Activated CD8-positive, alpha-beta memory T cell treated with anti-CD3 and anti-CD28 coated beads for 4 hours (primary cell): Measurements from ENCODE around the gene LMX1A.
A peak's percentile ranks its signal among the peaks of the same experiment; 100 is the strongest.

Experiments
- DNase-seq, 2 donors: peaks; one replicate each; pipeline ENCODE4 v3.0.0-alpha.2; 2020; ENCODE audit warnings: low read depth in 2 of 2

The LMX1A gene

GRCh38 chr1:165367375-165367993 is 11.0 kb upstream of the LMX1A start:
- peak; percentile 50 to 53 for DNase-seq

GRCh38 chr1:165365341-165365740 is 8.8 kb upstream of the LMX1A start:
- DNase-seq = no peak

- DNase-seq = no peak
Observed at GRCh38 chr1:165364568-165365133, 8.1 kb upstream of the LMX1A start.

- no peak for DNase-seq
Observed at GRCh38 chr1:165356876-165357275, 361 bp upstream of the LMX1A start.

- no peak for DNase-seq
Observed at GRCh38 chr1:165355139-165355976, 1.2 kb downstream of the LMX1A start.

GRCh38 chr1:165354739-165355138 is 1.8 kb downstream of the LMX1A start:
- no peak for DNase-seq

GRCh38 chr1:165353731-165354671 is 2.5 kb downstream of the LMX1A start:
- no peak for DNase-seq

- DNase-seq = no peak
Observed at GRCh38 chr1:165352442-165353293, 3.8 kb downstream of the LMX1A start.

GRCh38 chr1:165351863-165352441 is 4.6 kb downstream of the LMX1A start:
- DNase-seq = no peak

GRCh38 chr1:165350840-165351239 is 5.7 kb downstream of the LMX1A start:
- no peak for DNase-seq

GRCh38 chr1:165345502-165345901 is 11.0 kb downstream of the LMX1A start:
- no peak for DNase-seq

GRCh38 chr1:165344736-165345135 is 11.8 kb downstream of the LMX1A start:
- no peak for DNase-seq

- DNase-seq = no peak
Observed at GRCh38 chr1:165344198-165344597, 12.3 kb downstream of the LMX1A start.

- DNase-seq = no peak
Observed at GRCh38 chr1:165342587-165342986, 13.9 kb downstream of the LMX1A start.

- no peak for DNase-seq
Observed at GRCh38 chr1:165342168-165342567, 14.3 kb downstream of the LMX1A start.

GRCh38 chr1:165339164-165339563 is 17.4 kb downstream of the LMX1A start:
- DNase-seq = no peak

- DNase-seq = no peak
Observed at GRCh38 chr1:165330483-165330882, 26.0 kb downstream of the LMX1A start.

GRCh38 chr1:165329104-165329503 is 27.4 kb downstream of the LMX1A start:
- no peak for DNase-seq

- DNase-seq = no peak
Observed at GRCh38 chr1:165328136-165328535, 28.4 kb downstream of the LMX1A start.

- no peak for DNase-seq
Observed at GRCh38 chr1:165327538-165327937, 29.0 kb downstream of the LMX1A start.
